GM23338 (cell line): ENCODE measurements around the gene GMPPB. TPM values are rescaled to one million over a fixed set of nuclear protein-coding genes. Genes with fewer than 3 reads are reported as not detected.

Source experiments
- CREB1 ChIP-seq: fragments of 250-450 bp; sonication (Bioruptor Pico); IDR thresholded peaks from 2 replicates; pipeline ENCODE4 v1.5.0; 2020; ENCODE audit warnings: low read depth, mild to moderate bottlenecking, moderate library complexity
- EZH2 ChIP-seq: fragments of 200-600 bp; sonication (generic); IDR thresholded peaks from one replicate; pipeline ENCODE4 v1.8.0; 2017; ENCODE audit warnings: antibody characterized with exemption, mild to moderate bottlenecking, low read depth; ENCODE audit not compliant: unreplicated experiment
- EZH2phosphoT487 ChIP-seq: fragments of 200-600 bp; sonication (generic); IDR thresholded peaks from one replicate; pipeline ENCODE4 v1.8.1; 2018; ENCODE audit warnings: antibody characterized with exemption; ENCODE audit not compliant: unreplicated experiment
- JUNB ChIP-seq: IDR thresholded peaks from one replicate; pipeline ENCODE4 v1.6.1; 2016; ENCODE audit warnings: antibody characterized with exemption; ENCODE audit not compliant: unreplicated experiment
- NANOG ChIP-seq: IDR thresholded peaks from 2 replicates; pipeline ENCODE4 v1.6.1; 2016; ENCODE audit warnings: antibody characterized with exemption, borderline replicate concordance
- polyA plus RNA-seq: library from polyadenylated mRNA; unstranded; fragments of >200 nt; fragmentation: Nextera tagmentation; extraction: Ambion mirVana; gene quantifications from 2 replicates; pipeline ENCODE4 v1.2.1, GENCODE V29; 2016
- total RNA-seq: library from RNA; depleted of rRNA; stranded (reverse); fragments of >200 nt; shearing (Covaris generic); gene quantifications from 2 replicates; pipeline ENCODE4 v1.2.3, GENCODE V29; 2014
- TF ChIP-seq, protein P1 (sequence below): fragments of 250-450 bp; sonication (Bioruptor Pico); IDR thresholded peaks from 2 replicates; pipeline ENCODE4 v1.5.0; 2020; ENCODE audit warnings: mild to moderate bottlenecking, moderate library complexity
- TF ChIP-seq, protein P2 (sequence below): IDR thresholded peaks from 2 replicates; pipeline ENCODE4 v1.6.1; 2016; ENCODE audit warnings: antibody characterized with exemption
- TF ChIP-seq, protein P3 (sequence below), 2 experiments: fragments of 200-600 bp in 1 of 2; sonication (generic) in 1 of 2; conservative IDR thresholded peaks; 2 replicates each; pipeline versions ENCODE4 v1.5.1 to v1.6.1; 2016 to 2017; ENCODE audit warnings: antibody characterized with exemption in 2 of 2, low read depth in 2 of 2, mild to moderate bottlenecking in 2 of 2, moderate library complexity in 1 of 2

The GMPPB gene
- total and polyA plus RNA-seq, 2 experiments from 2014 or later = 10.2 to 36.1 TPM

DNA sequence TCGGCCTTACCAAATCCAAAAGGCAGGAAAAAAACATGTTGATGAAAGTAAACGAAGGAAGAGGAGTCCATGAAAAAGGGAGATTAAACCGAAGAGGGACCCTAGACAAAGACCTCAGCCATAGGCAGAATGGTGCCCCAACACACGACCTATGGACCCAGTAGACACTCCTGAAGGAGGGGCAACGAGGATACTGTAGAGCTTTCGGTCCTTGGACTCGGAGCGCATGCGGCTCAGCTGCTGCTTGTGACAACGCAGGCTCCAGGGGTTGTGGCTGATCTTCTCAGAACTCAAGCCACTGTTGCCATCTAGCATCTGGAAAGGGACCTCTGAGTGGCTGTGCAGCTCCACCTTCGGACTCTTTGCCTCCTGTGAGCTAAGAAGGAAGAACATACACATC is 8.8 kb upstream of the GMPPB start (continued):
- TF ChIP-seq, protein P1, sequence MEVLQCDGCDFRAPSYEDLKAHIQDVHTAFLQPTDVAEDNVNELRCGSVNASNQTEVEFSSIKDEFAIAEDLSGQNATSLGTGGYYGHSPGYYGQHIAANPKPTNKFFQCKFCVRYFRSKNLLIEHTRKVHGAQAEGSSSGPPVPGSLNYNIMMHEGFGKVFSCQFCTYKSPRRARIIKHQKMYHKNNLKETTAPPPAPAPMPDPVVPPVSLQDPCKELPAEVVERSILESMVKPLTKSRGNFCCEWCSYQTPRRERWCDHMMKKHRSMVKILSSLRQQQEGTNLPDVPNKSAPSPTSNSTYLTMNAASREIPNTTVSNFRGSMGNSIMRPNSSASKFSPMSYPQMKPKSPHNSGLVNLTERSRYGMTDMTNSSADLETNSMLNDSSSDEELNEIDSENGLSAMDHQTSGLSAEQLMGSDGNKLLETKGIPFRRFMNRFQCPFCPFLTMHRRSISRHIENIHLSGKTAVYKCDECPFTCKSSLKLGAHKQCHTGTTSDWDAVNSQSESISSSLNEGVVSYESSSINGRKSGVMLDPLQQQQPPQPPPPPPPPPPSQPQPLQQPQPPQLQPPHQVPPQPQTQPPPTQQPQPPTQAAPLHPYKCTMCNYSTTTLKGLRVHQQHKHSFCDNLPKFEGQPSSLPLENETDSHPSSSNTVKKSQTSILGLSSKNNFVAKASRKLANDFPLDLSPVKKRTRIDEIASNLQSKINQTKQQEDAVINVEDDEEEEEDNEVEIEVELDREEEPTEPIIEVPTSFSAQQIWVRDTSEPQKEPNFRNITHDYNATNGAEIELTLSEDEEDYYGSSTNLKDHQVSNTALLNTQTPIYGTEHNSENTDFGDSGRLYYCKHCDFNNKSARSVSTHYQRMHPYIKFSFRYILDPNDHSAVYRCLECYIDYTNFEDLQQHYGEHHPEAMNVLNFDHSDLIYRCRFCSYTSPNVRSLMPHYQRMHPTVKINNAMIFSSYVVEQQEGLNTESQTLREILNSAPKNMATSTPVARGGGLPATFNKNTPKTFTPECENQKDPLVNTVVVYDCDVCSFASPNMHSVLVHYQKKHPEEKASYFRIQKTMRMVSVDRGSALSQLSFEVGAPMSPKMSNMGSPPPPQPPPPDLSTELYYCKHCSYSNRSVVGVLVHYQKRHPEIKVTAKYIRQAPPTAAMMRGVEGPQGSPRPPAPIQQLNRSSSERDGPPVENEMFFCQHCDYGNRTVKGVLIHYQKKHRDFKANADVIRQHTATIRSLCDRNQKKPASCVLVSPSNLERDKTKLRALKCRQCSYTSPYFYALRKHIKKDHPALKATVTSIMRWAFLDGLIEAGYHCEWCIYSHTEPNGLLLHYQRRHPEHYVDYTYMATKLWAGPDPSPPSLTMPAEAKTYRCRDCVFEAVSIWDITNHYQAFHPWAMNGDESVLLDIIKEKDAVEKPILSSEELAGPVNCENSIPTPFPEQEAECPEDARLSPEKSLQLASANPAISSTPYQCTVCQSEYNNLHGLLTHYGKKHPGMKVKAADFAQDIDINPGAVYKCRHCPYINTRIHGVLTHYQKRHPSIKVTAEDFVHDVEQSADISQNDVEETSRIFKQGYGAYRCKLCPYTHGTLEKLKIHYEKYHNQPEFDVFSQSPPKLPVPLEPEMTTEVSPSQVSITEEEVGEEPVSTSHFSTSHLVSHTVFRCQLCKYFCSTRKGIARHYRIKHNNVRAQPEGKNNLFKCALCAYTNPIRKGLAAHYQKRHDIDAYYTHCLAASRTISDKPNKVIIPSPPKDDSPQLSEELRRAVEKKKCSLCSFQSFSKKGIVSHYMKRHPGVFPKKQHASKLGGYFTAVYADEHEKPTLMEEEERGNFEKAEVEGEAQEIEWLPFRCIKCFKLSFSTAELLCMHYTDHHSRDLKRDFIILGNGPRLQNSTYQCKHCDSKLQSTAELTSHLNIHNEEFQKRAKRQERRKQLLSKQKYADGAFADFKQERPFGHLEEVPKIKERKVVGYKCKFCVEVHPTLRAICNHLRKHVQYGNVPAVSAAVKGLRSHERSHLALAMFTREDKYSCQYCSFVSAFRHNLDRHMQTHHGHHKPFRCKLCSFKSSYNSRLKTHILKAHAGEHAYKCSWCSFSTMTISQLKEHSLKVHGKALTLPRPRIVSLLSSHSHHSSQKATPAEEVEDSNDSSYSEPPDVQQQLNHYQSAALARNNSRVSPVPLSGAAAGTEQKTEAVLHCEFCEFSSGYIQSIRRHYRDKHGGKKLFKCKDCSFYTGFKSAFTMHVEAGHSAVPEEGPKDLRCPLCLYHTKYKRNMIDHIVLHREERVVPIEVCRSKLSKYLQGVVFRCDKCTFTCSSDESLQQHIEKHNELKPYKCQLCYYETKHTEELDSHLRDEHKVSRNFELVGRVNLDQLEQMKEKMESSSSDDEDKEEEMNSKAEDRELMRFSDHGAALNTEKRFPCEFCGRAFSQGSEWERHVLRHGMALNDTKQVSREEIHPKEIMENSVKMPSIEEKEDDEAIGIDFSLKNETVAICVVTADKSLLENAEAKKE (CRISPR knock-in tag) = no peak
- TF ChIP-seq JUNB (no peak), CREB1 (no peak), EZH2phosphoT487 (no peak), NANOG (no peak), EZH2 (no peak)
- TF ChIP-seq, protein P2, sequence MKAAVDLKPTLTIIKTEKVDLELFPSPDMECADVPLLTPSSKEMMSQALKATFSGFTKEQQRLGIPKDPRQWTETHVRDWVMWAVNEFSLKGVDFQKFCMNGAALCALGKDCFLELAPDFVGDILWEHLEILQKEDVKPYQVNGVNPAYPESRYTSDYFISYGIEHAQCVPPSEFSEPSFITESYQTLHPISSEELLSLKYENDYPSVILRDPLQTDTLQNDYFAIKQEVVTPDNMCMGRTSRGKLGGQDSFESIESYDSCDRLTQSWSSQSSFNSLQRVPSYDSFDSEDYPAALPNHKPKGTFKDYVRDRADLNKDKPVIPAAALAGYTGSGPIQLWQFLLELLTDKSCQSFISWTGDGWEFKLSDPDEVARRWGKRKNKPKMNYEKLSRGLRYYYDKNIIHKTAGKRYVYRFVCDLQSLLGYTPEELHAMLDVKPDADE = no peak
- TF ChIP-seq, protein P3, sequence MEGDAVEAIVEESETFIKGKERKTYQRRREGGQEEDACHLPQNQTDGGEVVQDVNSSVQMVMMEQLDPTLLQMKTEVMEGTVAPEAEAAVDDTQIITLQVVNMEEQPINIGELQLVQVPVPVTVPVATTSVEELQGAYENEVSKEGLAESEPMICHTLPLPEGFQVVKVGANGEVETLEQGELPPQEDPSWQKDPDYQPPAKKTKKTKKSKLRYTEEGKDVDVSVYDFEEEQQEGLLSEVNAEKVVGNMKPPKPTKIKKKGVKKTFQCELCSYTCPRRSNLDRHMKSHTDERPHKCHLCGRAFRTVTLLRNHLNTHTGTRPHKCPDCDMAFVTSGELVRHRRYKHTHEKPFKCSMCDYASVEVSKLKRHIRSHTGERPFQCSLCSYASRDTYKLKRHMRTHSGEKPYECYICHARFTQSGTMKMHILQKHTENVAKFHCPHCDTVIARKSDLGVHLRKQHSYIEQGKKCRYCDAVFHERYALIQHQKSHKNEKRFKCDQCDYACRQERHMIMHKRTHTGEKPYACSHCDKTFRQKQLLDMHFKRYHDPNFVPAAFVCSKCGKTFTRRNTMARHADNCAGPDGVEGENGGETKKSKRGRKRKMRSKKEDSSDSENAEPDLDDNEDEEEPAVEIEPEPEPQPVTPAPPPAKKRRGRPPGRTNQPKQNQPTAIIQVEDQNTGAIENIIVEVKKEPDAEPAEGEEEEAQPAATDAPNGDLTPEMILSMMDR (conservative IDR thresholded peaks at IDR 0.05; ENCODE audit: low read depth in 2 of 2) = no peak
